H9 (cell line): ENCODE results near the gene DCST1. TPM values are rescaled to one million over a fixed set of nuclear protein-coding genes. Genes with fewer than 3 reads are reported as not detected.

Source experiments
- DNase-seq: peaks from one replicate; pipeline ENCODE4 v3.0.0-alpha.2; 2017
- H2AFZ ChIP-seq: one replicate; pipeline ENCODE4 v1.6.1; 2013; ENCODE audit warnings: mild to moderate bottlenecking, low read length, control low read depth, moderate library complexity
- H2AK5ac ChIP-seq: 2 replicates; pipeline ENCODE4 v1.6.1; 2013; ENCODE audit warnings: low read length, control low read depth, mixed read lengths; ENCODE audit not compliant: insufficient read length
- H2BK120ac ChIP-seq: one replicate; pipeline ENCODE4 v1.6.1; 2013; ENCODE audit warnings: low read depth, mild to moderate bottlenecking, low read length, control low read depth, inconsistent platforms; ENCODE audit not compliant: poor library complexity, severe bottlenecking
- H2BK12ac ChIP-seq: 2 replicates; pipeline ENCODE4 v1.6.1; 2013; ENCODE audit warnings: low read length, control low read depth, mixed read lengths, low read depth; ENCODE audit not compliant: insufficient read length
- H2BK15ac ChIP-seq: 2 replicates; pipeline ENCODE4 v1.6.1; 2013; ENCODE audit warnings: low read depth, low read length, control low read depth
- H2BK20ac ChIP-seq: one replicate; pipeline ENCODE4 v1.6.1; 2013; ENCODE audit warnings: low read depth, mild to moderate bottlenecking, low read length, control low read depth, inconsistent platforms; ENCODE audit not compliant: poor library complexity, severe bottlenecking
- H2BK5ac ChIP-seq: 2 replicates; pipeline ENCODE4 v1.6.1; 2013; ENCODE audit warnings: low read length, control low read depth, mixed read lengths; ENCODE audit not compliant: insufficient read length
- H3K14ac ChIP-seq: 2 replicates; pipeline ENCODE4 v1.6.1; 2013; ENCODE audit warnings: low read length, control low read depth; ENCODE audit not compliant: insufficient read depth
- H3K18ac ChIP-seq: 2 replicates; pipeline ENCODE4 v1.6.1; 2013; ENCODE audit warnings: low read depth, mild to moderate bottlenecking, mixed read lengths, low read length, control low read depth; ENCODE audit not compliant: insufficient read length
- H3K23ac ChIP-seq: 2 replicates; pipeline ENCODE4 v1.6.1; 2013; ENCODE audit warnings: low read length, control low read depth, mixed read lengths, low read depth; ENCODE audit not compliant: insufficient read length
- H3K23me2 ChIP-seq: 2 replicates; pipeline ENCODE4 v1.6.1; 2013; ENCODE audit warnings: low read depth, mild to moderate bottlenecking, mixed read lengths, low read length, control low read depth; ENCODE audit not compliant: insufficient read length, poor library complexity, severe bottlenecking
- H3K27ac ChIP-seq: 2 replicates; pipeline ENCODE4 v1.5.1; 2013; ENCODE audit warnings: low read length, control low read depth, mixed read lengths, low read depth; ENCODE audit not compliant: insufficient read length
- H3K27me3 ChIP-seq: 2 replicates; pipeline ENCODE4 v1.6.1; 2013; ENCODE audit warnings: low read length, control low read depth, inconsistent platforms; ENCODE audit not compliant: insufficient read depth
- H3K4ac ChIP-seq: 2 replicates; pipeline ENCODE4 v1.6.1; 2013; ENCODE audit warnings: low read depth, mild to moderate bottlenecking, control low read depth, inconsistent platforms, low read length, moderate library complexity
- H3K4me1 ChIP-seq: 2 replicates; pipeline ENCODE4 v1.6.1; 2013; ENCODE audit warnings: low read length, control low read depth, inconsistent platforms; ENCODE audit not compliant: insufficient read depth
- H3K4me2 ChIP-seq: 2 replicates; pipeline ENCODE4 v1.6.1; 2013; ENCODE audit warnings: low read length, control low read depth, mixed read lengths; ENCODE audit not compliant: insufficient read length, insufficient read depth
- H3K56ac ChIP-seq: 2 replicates; pipeline ENCODE4 v1.6.1; 2013; ENCODE audit warnings: low read depth, mild to moderate bottlenecking, mixed read lengths, low read length, control low read depth; ENCODE audit not compliant: insufficient read length
- H3K79me1 ChIP-seq: 2 replicates; pipeline ENCODE4 v1.6.1; 2013; ENCODE audit warnings: low read depth, mild to moderate bottlenecking, moderate library complexity, low read length, control low read depth, inconsistent platforms; ENCODE audit not compliant: insufficient read depth, poor library complexity, severe bottlenecking
- H3K79me2 ChIP-seq: 2 replicates; pipeline ENCODE4 v1.6.1; 2013; ENCODE audit warnings: low read length, control low read depth, inconsistent platforms; ENCODE audit not compliant: insufficient read depth
- H3K9ac ChIP-seq: 2 replicates; pipeline ENCODE4 v1.6.1; 2013; ENCODE audit warnings: low read length, control low read depth, mixed read lengths; ENCODE audit not compliant: insufficient read length; ENCODE audit errors: extremely low read depth
- H3K9me3 ChIP-seq: one replicate; pipeline ENCODE4 v1.6.1; 2013; ENCODE audit warnings: low read depth, low read length, inconsistent platforms; ENCODE audit not compliant: control insufficient read depth
- H3T11ph ChIP-seq: one replicate; pipeline ENCODE4 v1.6.1; 2013; ENCODE audit warnings: mild to moderate bottlenecking, low read length, control low read depth, inconsistent platforms
- H4K20me1 ChIP-seq: one replicate; pipeline ENCODE4 v1.6.1; 2013; ENCODE audit not compliant: control insufficient read depth, insufficient read length, insufficient read depth
- H4K5ac ChIP-seq: 2 replicates; pipeline ENCODE4 v1.6.1; 2013; ENCODE audit warnings: low read depth, mild to moderate bottlenecking, mixed read lengths, low read length, control low read depth; ENCODE audit not compliant: insufficient read length
- H4K8ac ChIP-seq: replicated peaks from 2 replicates; pipeline ENCODE4 v1.6.1; 2013; ENCODE audit warnings: low read length, control low read depth, mixed read lengths, low read depth; ENCODE audit not compliant: insufficient read length
- H4K91ac ChIP-seq: 2 replicates; pipeline ENCODE4 v1.6.1; 2013; ENCODE audit warnings: low read depth, mild to moderate bottlenecking, moderate library complexity, mixed read lengths, low read length, control low read depth; ENCODE audit not compliant: insufficient read length
- H3K27ac Mint-ChIP-seq, 3 experiments: 2 replicates in 2 of 3; 3 replicates in 1 of 3; pipeline ENCODE4 v1.8.0; 2020 to 2021; ENCODE audit warnings: mixed read lengths in 3 of 3, mild to moderate bottlenecking in 1 of 3, moderate library complexity in 1 of 3
- H3K27me3 Mint-ChIP-seq: 2 replicates; pipeline ENCODE4 v1.8.0; 2021; ENCODE audit warnings: low read depth, mild to moderate bottlenecking, moderate library complexity, mixed read lengths
- H3K36me3 Mint-ChIP-seq, 3 experiments: 2 replicates in 2 of 3; 3 replicates in 1 of 3; pipeline ENCODE4 v1.8.0; 2020 to 2021; ENCODE audit warnings: low read depth in 3 of 3, mixed read lengths in 3 of 3; ENCODE audit not compliant: insufficient read depth in 1 of 3
- H3K4me1 Mint-ChIP-seq, 2 experiments: 2 replicates each; pipeline ENCODE4 v1.8.0; 2020; ENCODE audit warnings: mixed read lengths in 2 of 2
- H3K4me3 Mint-ChIP-seq, 2 experiments: 2 replicates in 1 of 2; 3 replicates in 1 of 2; pipeline ENCODE4 v1.8.0; 2020 to 2021; ENCODE audit warnings: mild to moderate bottlenecking in 2 of 2, mixed read lengths in 2 of 2, moderate library complexity in 1 of 2
- H3K9me3 Mint-ChIP-seq, 2 experiments: 2 replicates in 1 of 2; 3 replicates in 1 of 2; pipeline ENCODE4 v1.8.0; 2020; ENCODE audit warnings: mild to moderate bottlenecking in 2 of 2, mixed read lengths in 2 of 2, moderate library complexity in 1 of 2
- CTCF ChIP-seq: fragments of 200-600 bp; sonication (generic); conservative IDR thresholded peaks from 3 replicates; pipeline ENCODE4 v1.8.0; 2021; ENCODE audit warnings: antibody characterized with exemption, mild to moderate bottlenecking
- WGBS: extraction: QIAGEN DNeasy Blood & Tissue Kit; methylation state at CpG from one replicate; pipeline ENCODE4 v1.1.7; 2013; ENCODE audit warnings: missing lambda C conversion rate, low lambda C conversion rate, mixed read lengths; ENCODE audit not compliant: insufficient read length; ENCODE audit errors: extremely low coverage; 5-methylcytosine and 5-hydroxymethylcytosine counted together
- total RNA-seq: library from RNA; stranded (reverse); gene quantifications from 2 replicates; pipeline ENCODE4 v1.2.1, GENCODE V29; 2021

Gene DCST1
- total RNA-seq, 1 experiment from 2014 or later: not detected

GRCh38 chr1:155002464-155003226 lies 31.0 kb upstream of the DCST1 start, which contains the start of gene ZBTB7B:
Gene ZBTB7B, plus strand, starts transcription at chr1:155002802. Its CDS starts 11,859 bp downstream, at chr1:155014661.
- Histone ChIP-seq H3T11ph (no peak within 1 kb of the TSS), H2BK12ac (no peak within 1 kb of the TSS), H4K91ac (no peak within 1 kb of the TSS), H2AK5ac (no peak within 1 kb of the TSS), H2BK15ac (no peak within 1 kb of the TSS), H2BK5ac (no peak within 1 kb of the TSS), H3K4me1 (peaks cover 5% of the 10 kb centered on the region; the same call in 1 of the 2 replicates), H3K4ac (no peak within 1 kb of the TSS), H3K23me2 (peaks cover 26% of the 10 kb centered on the region), H3K79me1 (no peaks in the 10 kb centered on the region), H3K9ac (peak within 1 kb of the TSS; percentile 36), H3K4me2 (peak within 1 kb of the TSS; percentile 90), H4K5ac (no peak within 1 kb of the TSS), H3K23ac (no peak within 1 kb of the TSS), H3K27me3 (no peaks in the 10 kb centered on the region), H4K20me1 (no peaks in the 10 kb centered on the region), H3K56ac (no peak within 1 kb of the TSS), H3K18ac (no peak within 1 kb of the TSS), H3K14ac (peak within 1 kb of the TSS; percentile 32), H2AFZ (no peak within 1 kb of the TSS), H3K9me3 (no peaks in the 10 kb centered on the region), H3K79me2 (no peaks in the 10 kb centered on the region; the same call in 1 of the 2 replicates), H2BK20ac (no peak within 1 kb of the TSS), H2BK120ac (no peak within 1 kb of the TSS), H3K27ac (no peak within 1 kb of the TSS), H4K8ac (no peak within 1 kb of the TSS)
- Mint-ChIP-seq H3K9me3 (peaks cover 0 to 2% of the 10 kb centered on the region in 2 experiments; a peak in 3 of 5 replicates), H3K27me3 (no peaks in the 10 kb centered on the region), H3K4me1 (peaks cover 34 to 43% of the 10 kb centered on the region in 2 experiments), H3K36me3 (no peaks in the 10 kb centered on the region; a peak in 2 of 7 replicates), H3K27ac (peak within 1 kb of the TSS; percentile 93 to 96 (median 95); a peak in 6 of 7 replicates), H3K4me3 (peak within 1 kb of the TSS; percentile 93 to 97)
- peak; percentile 39 for DNase-seq
- WGBS: no CpG with 5 or more reads among the region's 35 CpGs
- no peak for TF ChIP-seq CTCF
